HUES64 (cell line): Measurements from ENCODE around the gene MBD6.
"Not testable (repeated sequence)": the region's sequence is repeated elsewhere in the genome, so short reads cannot be mapped to it uniquely, and the experiment has no call there.

Experiments used
- H3K27ac ChIP-seq: 2 replicates; pipeline ENCODE4 v1.7.0; 2013; ENCODE audit warnings: low read depth, low read length, inconsistent platforms
- H3K27me3 ChIP-seq: 2 replicates; pipeline ENCODE4 v1.6.1; 2013; ENCODE audit warnings: mild to moderate bottlenecking, low read length; ENCODE audit not compliant: insufficient read depth
- H3K36me3 ChIP-seq: 2 replicates; pipeline ENCODE4 v1.6.1; 2013; ENCODE audit warnings: mild to moderate bottlenecking, low read length; ENCODE audit not compliant: insufficient read depth
- H3K4me1 ChIP-seq: 2 replicates; pipeline ENCODE4 v1.6.1; 2013; ENCODE audit warnings: mild to moderate bottlenecking, low read length, moderate library complexity; ENCODE audit not compliant: insufficient read depth
- H3K4me3 ChIP-seq: 2 replicates; pipeline ENCODE4 v1.5.1; 2013; ENCODE audit warnings: mild to moderate bottlenecking, low read length, moderate library complexity
- H3K9ac ChIP-seq: 2 replicates; pipeline ENCODE4 v1.6.1; 2013; ENCODE audit warnings: mild to moderate bottlenecking, low read depth, low read length
- H3K9me3 ChIP-seq: 2 replicates; pipeline ENCODE4 v1.6.1; 2013; ENCODE audit warnings: low read depth, low read length; ENCODE audit not compliant: insufficient read depth
- WGBS: fragments of 150-250, 120-280 bp; methylation state at CpG from one replicate; pipeline ENCODE4 v1.1.7; 2013; ENCODE audit warnings: missing lambda C conversion rate; 5-methylcytosine and 5-hydroxymethylcytosine counted together

Gene MBD6

GRCh38 chr12:57552835-57553313 is 30.2 kb downstream of the MBD6 start:
- no peak overlapping the region for H3K27ac ChIP-seq
- H3K27me3 ChIP-seq: peaks cover 22% of the 10 kb centered on the region; the same call in 1 of the 2 replicates
- 61% methylated on average over 4 of the region's 6 CpGs for WGBS
- no peak overlapping the region for H3K9ac ChIP-seq
- H3K36me3 ChIP-seq: 0 out of 2 replicates have a peak, but pooled peaks cover 2% of the 10 kb centered on the region
- no peaks in the 10 kb centered on the region for H3K9me3 ChIP-seq
- H3K4me1 ChIP-seq: peaks cover 29% of the 10 kb centered on the region
- no peak overlapping the region for H3K4me3 ChIP-seq

DNA sequence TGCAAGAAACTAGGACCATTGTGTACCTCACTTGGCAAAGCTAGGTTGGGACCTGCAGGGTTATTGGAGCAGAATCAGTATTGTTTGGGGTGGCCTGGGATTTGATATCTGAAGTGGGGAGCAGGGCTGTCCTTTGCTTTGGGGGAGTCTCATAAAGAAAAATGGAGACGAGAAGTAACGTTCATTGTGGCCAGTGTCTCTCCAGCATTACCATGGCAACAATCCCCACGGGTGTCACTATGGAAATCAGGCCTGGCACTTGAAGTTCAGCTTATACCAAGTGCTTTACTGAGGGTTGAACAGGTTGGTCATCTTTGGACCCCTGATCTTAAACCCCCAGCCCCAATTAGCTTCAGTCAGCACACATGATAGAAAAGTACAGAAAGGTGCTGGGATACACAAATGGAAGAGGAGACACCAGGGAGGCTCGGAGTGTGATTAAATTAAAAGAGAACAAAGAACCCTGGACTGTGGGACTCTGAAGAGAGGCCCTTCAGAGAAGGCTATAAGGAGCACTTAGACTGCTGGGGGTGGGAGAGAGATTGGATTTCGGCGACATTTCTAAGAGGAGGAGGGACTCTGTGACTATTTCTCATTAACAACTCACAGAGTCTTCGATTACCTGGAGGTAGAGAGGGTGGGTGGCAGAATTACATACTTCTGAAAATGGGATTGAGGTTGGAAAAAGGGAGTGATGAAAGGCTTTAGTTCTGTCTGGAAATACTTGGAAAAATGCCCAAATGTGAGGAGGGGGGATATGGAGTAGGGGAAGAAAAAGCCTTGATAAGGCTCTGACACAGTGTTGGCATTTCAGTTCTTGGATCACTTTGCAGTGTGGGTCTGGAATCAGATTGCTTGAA is 30.9 kb downstream of the MBD6 start:
- Histone ChIP-seq H3K36me3 (0 out of 2 replicates have a peak, but pooled peaks cover 2% of the 10 kb centered on the region), H3K4me1 (peaks cover 29% of the 10 kb centered on the region), H3K27ac (no peak overlapping the region), H3K9ac (no peak overlapping the region), H3K9me3 (no peaks in the 10 kb centered on the region), H3K4me3 (no peak overlapping the region), H3K27me3 (peaks cover 15% of the 10 kb centered on the region; the same call in 1 of the 2 replicates)
- WGBS: 86% methylated on average over 7 of the region's 7 CpGs

- Histone ChIP-seq H3K27ac (no peak overlapping the region), H3K9ac (no peak overlapping the region), H3K4me3 (no peak overlapping the region), H3K36me3 (0 out of 2 replicates have a peak, but pooled peaks cover 2% of the 10 kb centered on the region), H3K9me3 (no peaks in the 10 kb centered on the region), H3K4me1 (peaks cover 23% of the 10 kb centered on the region), H3K27me3 (peaks cover 7% of the 10 kb centered on the region; the same call in 1 of the 2 replicates)
- WGBS: 96% methylated on average over 2 of the region's 2 CpGs
Observed at GRCh38 chr12:57554453-57554852, 31.8 kb downstream of the MBD6 start.

DNA sequence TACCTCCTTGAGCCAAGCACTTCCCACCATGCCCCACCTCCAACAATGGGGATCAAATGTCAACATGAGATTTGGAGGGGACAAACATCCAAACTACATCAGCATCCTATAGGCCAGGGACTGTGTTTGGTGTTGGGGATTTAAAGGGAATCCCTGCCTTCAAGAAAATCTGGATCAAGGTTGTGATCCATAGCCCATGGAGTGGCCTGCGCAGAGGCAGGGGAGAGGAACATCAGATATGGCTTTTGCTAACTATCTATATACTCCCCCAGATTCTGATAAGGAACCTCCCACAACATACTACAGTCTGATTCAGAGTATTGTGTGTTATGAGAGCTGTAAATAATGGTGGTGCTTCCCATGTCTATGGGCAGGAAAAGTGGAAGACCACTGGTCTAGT is 32.3 kb downstream of the MBD6 start:
- Histone ChIP-seq H3K4me3 (no peak overlapping the region), H3K9ac (no peak overlapping the region), H3K9me3 (no peaks in the 10 kb centered on the region), H3K27me3 (peaks cover 6% of the 10 kb centered on the region; the same call in 1 of the 2 replicates), H3K27ac (no peak overlapping the region), H3K4me1 (peaks cover 21% of the 10 kb centered on the region), H3K36me3 (0 out of 2 replicates have a peak, but pooled peaks cover 2% of the 10 kb centered on the region)
- WGBS: 100% methylated on average over 1 of the region's 1 CpG

- no peaks in the 10 kb centered on the region for H3K4me1 ChIP-seq
- H3K9me3 ChIP-seq: no peaks in the 10 kb centered on the region
- H3K27ac ChIP-seq: no peak overlapping the region
- H3K36me3 ChIP-seq: peaks cover 8% of the 10 kb centered on the region; the same call in 1 of the 2 replicates
- H3K27me3 ChIP-seq: no peaks in the 10 kb centered on the region
- no peak overlapping the region for H3K9ac ChIP-seq
- no peak overlapping the region for H3K4me3 ChIP-seq
- WGBS: 89% methylated on average over 4 of the region's 4 CpGs
Observed at GRCh38 chr12:57558864-57559263, 36.2 kb downstream of the MBD6 start.

- Histone ChIP-seq H3K9ac (no peak overlapping the region), H3K4me3 (no peak overlapping the region), H3K27me3 (no peaks in the 10 kb centered on the region), H3K4me1 (no peaks in the 10 kb centered on the region), H3K27ac (no peak overlapping the region), H3K9me3 (no peaks in the 10 kb centered on the region), H3K36me3 (peaks cover 16% of the 10 kb centered on the region; the same call in 1 of the 2 replicates)
- 97% methylated on average over 2 of the region's 2 CpGs for WGBS
Observed at GRCh38 chr12:57560516-57560915, 37.9 kb downstream of the MBD6 start.

GRCh38 chr12:57561117-57561516 is 38.5 kb downstream of the MBD6 start:
- H3K27me3 ChIP-seq, H3K4me1 ChIP-seq, H3K9ac ChIP-seq, H3K4me3 ChIP-seq, H3K27ac ChIP-seq, H3K9me3 ChIP-seq: not testable (repeated sequence)
- H3K36me3 ChIP-seq: peaks cover 16% of the 10 kb centered on the region; the same call in 1 of the 2 replicates
- WGBS: 75% methylated on average over 1 of the region's 1 CpG

DNA sequence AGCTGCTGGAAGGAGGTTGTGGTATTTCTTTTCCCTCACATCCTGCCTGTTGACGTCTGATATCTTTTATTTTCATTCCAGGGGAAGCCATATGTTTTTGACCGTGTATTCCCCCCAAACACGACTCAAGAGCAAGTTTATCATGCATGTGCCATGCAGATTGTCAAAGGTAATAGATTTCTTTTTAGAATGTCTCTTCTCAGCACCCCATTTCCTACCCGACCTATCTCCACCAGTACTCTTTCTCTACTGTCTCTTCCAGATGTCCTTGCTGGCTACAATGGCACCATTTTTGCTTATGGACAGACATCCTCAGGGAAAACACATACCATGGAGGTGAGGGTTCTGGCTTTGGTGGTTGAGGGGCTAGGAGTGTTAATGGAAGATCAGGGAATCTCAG is 40.7 kb downstream of the MBD6 start:
- no peaks in the 10 kb centered on the region for H3K4me1 ChIP-seq
- no peak overlapping the region for H3K27ac ChIP-seq
- H3K4me3 ChIP-seq: no peak overlapping the region
- 92% methylated on average over 4 of the region's 4 CpGs for WGBS
- no peaks in the 10 kb centered on the region for H3K9me3 ChIP-seq
- peaks cover 13% of the 10 kb centered on the region; the same call in 1 of the 2 replicates for H3K36me3 ChIP-seq
- no peak overlapping the region for H3K9ac ChIP-seq
- H3K27me3 ChIP-seq: no peaks in the 10 kb centered on the region

DNA sequence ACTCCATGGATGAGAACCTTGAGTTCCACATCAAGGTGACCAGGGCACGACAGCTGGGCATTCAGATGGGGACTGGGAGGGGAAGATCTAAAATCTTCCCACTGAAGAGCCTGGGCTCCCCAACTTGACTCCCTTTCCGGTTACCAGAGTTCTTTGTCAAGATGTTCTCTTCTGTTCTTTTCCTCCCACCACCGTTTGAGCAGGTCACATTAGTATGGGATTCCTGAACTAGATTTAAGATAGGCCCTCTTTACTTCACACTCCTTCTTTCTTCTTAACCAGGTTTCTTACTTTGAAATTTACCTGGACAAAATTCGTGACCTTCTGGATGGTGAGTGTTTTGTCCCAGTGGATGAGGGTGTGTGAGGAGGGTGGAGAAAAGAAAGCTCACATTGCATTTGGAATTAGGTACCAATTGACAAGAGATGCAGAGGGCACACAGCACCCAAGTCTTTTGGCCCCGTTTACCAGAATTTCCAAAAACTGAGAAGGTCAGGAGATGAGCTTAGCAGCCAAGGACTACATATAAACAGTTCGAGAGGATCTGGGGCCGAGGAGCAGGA is 41.6 kb downstream of the MBD6 start:
- no peak overlapping the region for H3K27ac ChIP-seq
- no peaks in the 10 kb centered on the region for H3K27me3 ChIP-seq
- H3K36me3 ChIP-seq: peaks cover 21% of the 10 kb centered on the region
- no peak overlapping the region for H3K4me3 ChIP-seq
- no peak overlapping the region for H3K9ac ChIP-seq
- no peaks in the 10 kb centered on the region for H3K4me1 ChIP-seq
- 92% methylated on average over 7 of the region's 7 CpGs for WGBS
- H3K9me3 ChIP-seq: no peaks in the 10 kb centered on the region

- H3K4me3 ChIP-seq: no peak overlapping the region
- H3K27ac ChIP-seq: no peak overlapping the region
Observed at GRCh38 chr12:57568838-57569237, 46.2 kb downstream of the MBD6 start.

DNA sequence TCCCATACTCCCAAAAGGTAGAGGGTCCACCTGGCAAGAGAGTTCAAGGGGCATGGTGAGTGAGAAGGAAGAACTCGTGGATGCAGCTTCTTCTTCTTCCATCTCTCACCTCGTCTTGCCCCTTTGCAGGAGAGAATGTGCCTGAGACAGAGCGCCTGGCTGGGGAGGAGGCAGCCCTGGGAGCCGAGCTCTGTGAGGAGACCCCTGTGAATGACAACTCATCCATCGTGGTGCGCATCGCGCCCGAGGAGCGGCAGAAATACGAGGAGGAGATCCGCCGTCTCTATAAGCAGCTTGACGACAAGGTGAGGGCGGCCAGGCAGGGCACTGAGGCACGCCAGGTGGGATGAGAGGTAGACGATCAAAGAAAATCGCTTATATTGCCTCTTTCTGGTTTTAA is 47.2 kb downstream of the MBD6 start:
- Histone ChIP-seq H3K27ac (no peak overlapping the region), H3K4me3 (no peak overlapping the region), H3K36me3 (peaks cover 39% of the 10 kb centered on the region), H3K4me1 (no peaks in the 10 kb centered on the region), H3K9ac (no peak overlapping the region), H3K9me3 (no peaks in the 10 kb centered on the region), H3K27me3 (no peaks in the 10 kb centered on the region)
- 95% methylated on average over 18 of the region's 18 CpGs for WGBS

More at GRCh38 chr12:57568838-57569237, 46.2 kb downstream of the MBD6 start:
- 94% methylated on average over 6 of the region's 6 CpGs for WGBS
- H3K36me3 ChIP-seq: peaks cover 45% of the 10 kb centered on the region
- no peaks in the 10 kb centered on the region for H3K4me1 ChIP-seq
- no peaks in the 10 kb centered on the region for H3K27me3 ChIP-seq
- H3K9ac ChIP-seq: no peak overlapping the region
- H3K9me3 ChIP-seq: no peaks in the 10 kb centered on the region
